GM21786 (cell line): ENCODE results near the gene DCPS.
A peak's percentile ranks its signal among the peaks of the same experiment; 100 is the strongest.
"Not testable (repeated sequence)": the region's sequence is repeated elsewhere in the genome, so short reads cannot be mapped to it uniquely, and the experiment has no call there.

Experiments used
- ATAC-seq: cut with Tn5 transposase; IDR thresholded peaks from one replicate; pipeline ENCODE4 v1.9.1; 2021; ENCODE audit not compliant: unreplicated experiment

Gene DCPS

GRCh38 chr11:126381960-126382359 lies 78.1 kb downstream of the DCPS start:
- ATAC-seq = not testable (repeated sequence)

- not testable (repeated sequence) for ATAC-seq
These were observed 78.8 kb downstream of the DCPS start for GRCh38 chr11:126382641-126383040.

GRCh38 chr11:126383339-126384335 lies 79.8 kb downstream of the DCPS start:
- no peak for ATAC-seq

GRCh38 chr11:126384449-126385070 lies 80.7 kb downstream of the DCPS start:
- ATAC-seq = no peak

- ATAC-seq = no peak
These were observed 82.3 kb downstream of the DCPS start for GRCh38 chr11:126385991-126386728.

GRCh38 chr11:126386729-126387071 lies 82.8 kb downstream of the DCPS start:
- ATAC-seq = not testable (repeated sequence)

- no peak for ATAC-seq
These were observed 84.0 kb downstream of the DCPS start for GRCh38 chr11:126387857-126388256.

GRCh38 chr11:126390272-126390867 lies 86.5 kb downstream of the DCPS start:
- ATAC-seq = no peak

- ATAC-seq = no peak
These were observed 87.6 kb downstream of the DCPS start for GRCh38 chr11:126391286-126391954.

GRCh38 chr11:126391970-126392632 lies 88.2 kb downstream of the DCPS start:
- ATAC-seq = peak; percentile 57

GRCh38 chr11:126392633-126393013 lies 88.8 kb downstream of the DCPS start:
- no peak for ATAC-seq

GRCh38 chr11:126393143-126393542 lies 89.3 kb downstream of the DCPS start:
- no peak for ATAC-seq

GRCh38 chr11:126394036-126394435 lies 90.2 kb downstream of the DCPS start:
- no peak for ATAC-seq

GRCh38 chr11:126394634-126395072 lies 90.8 kb downstream of the DCPS start:
- not testable (repeated sequence) for ATAC-seq
